ENCODE data around the gene NPEPL1.
A peak's percentile ranks its signal among the peaks of the same experiment; 100 is the strongest.

NPEPL1 gene

DNA sequence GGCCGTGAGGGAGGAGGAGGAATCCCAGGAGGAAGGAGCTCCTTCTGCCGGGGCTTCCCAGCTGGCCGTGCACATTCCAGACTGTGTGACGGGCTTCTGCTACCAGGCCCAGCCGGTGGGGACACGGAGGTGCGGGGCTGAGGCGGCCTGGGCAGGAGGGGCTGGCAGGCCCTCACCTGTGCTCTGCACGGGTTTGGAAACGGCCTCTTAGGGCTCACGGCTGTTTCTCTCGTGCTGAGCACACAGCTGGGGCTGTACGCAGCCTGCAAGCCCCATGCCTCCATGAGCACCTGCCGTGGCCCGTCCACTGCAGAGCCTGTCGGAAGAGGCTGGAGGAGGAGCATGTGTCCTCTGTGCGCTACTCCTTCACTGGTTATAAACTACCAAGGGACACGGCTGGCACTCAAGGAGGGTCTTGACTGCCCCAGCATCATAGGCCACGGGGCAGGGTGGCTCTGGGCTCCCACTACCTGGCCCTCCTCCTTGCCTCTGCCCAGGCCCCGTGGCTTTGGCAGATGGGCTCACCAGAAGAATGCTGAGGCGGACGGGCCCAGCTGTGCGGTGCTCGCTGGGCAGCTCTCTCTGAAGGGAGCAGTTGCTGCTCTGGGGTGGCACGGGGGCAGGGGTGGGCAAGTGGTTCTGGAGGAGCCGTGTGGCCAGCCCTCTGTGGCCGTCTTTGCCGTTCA lies 15.8 kb downstream of the NPEPL1 start:
- DNase-seq (ENCODE audit: insufficient read length, low spot score) = no peak
- FAIRE-seq = no peak
- TF ChIP-seq, protein P1, sequence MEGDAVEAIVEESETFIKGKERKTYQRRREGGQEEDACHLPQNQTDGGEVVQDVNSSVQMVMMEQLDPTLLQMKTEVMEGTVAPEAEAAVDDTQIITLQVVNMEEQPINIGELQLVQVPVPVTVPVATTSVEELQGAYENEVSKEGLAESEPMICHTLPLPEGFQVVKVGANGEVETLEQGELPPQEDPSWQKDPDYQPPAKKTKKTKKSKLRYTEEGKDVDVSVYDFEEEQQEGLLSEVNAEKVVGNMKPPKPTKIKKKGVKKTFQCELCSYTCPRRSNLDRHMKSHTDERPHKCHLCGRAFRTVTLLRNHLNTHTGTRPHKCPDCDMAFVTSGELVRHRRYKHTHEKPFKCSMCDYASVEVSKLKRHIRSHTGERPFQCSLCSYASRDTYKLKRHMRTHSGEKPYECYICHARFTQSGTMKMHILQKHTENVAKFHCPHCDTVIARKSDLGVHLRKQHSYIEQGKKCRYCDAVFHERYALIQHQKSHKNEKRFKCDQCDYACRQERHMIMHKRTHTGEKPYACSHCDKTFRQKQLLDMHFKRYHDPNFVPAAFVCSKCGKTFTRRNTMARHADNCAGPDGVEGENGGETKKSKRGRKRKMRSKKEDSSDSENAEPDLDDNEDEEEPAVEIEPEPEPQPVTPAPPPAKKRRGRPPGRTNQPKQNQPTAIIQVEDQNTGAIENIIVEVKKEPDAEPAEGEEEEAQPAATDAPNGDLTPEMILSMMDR (IDR thresholded peaks at IDR 0.05; ENCODE audit: insufficient read depth, missing control alignments) = no peak

DNA sequence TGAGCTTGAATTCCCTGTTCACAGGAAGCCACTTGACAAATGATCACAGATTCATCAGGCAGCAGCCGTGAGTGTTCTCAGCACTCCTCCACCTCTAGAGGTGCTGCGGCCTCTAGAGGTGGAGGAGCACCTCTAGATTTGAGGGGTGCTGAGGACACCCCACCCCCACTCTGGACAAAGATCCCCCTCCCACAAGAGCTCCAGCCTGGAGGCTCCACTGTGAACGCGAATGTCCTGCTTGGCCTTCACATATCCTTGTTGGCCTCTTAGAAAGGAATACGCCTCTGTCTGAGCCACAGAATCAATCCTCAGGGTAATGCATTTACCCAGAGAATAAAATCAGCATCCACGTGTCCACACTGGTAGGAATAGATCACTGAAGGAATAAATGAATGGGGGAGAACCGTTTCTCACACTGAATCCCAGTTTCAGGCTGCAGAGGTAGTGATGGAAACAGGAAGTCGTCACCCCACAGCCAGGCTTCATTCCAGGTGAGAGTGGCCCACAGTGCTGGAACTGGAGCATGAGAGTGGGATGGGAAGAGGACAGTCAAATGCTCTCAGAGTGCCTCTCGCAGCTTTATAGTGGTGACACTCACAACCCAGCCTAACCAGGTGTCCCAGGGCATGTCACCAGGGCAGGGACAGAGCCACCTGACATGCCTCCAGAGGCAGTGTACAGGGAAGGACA lies 16.6 kb downstream of the NPEPL1 start:
- FAIRE-seq (no peak), DNase-seq (ENCODE audit: insufficient read length, low spot score) (peak; percentile 6)
- TF ChIP-seq, protein P1 (IDR thresholded peaks at IDR 0.05; ENCODE audit: insufficient read depth, missing control alignments) = no peak

DNA sequence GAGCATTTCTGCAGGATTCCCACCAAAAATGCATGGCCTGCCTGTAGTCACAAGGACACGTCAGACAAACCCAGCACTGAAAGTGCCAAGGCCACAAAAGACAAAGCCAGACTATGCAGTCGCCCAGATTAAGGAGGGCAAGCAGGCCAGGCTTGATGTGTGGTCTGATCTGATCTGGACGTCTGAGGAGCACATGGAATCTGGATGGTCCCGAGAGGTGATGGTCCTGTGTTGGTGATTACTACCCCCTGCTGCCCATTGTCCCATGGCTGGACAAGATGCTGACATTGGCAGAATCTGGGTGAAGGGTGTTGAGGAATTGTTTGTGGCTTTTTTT lies 17.1 kb downstream of the NPEPL1 start:
- no peak for FAIRE-seq
- TF ChIP-seq, protein P1 (IDR thresholded peaks at IDR 0.05; ENCODE audit: insufficient read depth, missing control alignments) = no peak
- DNase-seq (ENCODE audit: insufficient read length, low spot score) = peak; percentile 5

DNA sequence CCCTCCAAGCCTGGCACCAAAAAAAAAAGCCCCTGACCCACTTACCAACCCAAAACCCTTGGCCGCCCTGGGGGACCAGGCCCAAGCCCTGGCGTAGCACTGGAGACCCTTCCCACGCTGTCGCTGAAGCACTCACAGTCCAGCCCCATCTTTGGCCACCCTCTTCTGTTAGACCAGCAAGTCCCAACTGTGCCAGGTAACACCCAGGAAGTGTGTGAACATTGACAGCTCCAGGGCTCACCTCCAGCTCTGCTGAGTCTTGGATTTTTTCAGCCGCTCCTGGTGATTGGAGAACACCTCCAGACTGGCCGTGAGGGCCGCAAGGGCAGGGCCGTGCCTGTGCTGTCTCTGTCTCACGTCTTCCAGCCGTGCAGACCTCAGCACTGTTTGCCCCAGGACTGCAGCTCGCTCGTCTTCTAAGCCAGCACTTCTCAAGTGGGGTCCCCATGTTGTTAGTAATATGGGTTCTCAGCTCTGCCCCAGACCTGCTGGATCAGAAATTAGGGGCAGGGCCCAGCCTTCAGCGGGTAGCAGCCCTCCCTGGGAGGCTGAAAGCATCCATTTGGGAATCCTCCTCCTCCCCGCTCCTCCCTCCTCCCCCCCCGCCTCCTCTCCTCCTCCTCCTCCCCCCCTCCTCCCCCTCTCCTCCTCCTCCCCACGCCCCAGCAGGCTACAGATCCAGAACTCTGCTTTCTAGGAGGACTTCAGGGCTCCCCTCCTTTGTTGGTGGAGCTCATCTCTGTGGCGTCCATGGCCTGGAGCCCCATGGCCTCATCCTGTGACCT lies 18.1 kb downstream of the NPEPL1 start:
- FAIRE-seq = no peak
- no peak for DNase-seq (ENCODE audit: insufficient read length, low spot score)
- TF ChIP-seq, protein P1 (IDR thresholded peaks at IDR 0.05; ENCODE audit: insufficient read depth, missing control alignments) = no peak

DNA sequence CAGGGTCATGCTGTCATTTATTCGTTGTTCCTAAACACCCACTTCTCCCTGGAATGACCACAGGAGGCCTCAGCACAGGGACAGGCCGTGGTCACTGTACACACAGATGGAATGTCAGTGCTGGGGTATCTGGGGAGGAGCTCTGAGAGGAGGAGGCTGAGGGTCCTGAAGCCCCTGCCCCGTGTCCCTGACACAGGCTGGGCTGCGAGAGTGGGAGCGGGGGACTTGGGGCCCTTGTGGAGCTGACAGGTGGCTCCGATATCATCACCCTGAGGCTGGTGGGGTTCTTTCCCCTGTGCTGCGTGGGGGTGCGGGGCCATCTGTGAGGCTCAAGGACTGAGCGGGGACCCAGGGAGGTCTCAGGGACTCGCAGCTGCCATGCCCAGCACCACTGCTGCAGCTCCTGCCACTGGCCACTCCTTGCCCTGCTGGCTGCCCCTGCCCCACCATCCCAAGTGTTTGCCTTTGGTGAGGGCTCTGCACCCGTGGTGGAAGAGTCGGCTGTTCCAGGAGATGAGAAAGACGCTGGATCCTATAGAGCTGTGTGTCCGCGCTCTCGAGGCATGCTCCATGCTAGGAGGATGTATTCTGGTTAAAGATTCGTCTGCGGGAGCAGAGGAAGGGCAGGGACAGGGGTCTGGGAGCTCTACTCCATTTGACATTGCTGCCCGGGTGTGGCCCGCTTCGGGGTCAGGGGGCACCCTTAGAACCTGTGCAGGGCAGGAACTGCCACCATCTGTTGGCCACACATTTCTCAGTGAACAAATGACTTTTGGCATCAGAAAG lies 18.9 kb downstream of the NPEPL1 start:
- TF ChIP-seq, protein P1 (IDR thresholded peaks at IDR 0.05; ENCODE audit: insufficient read depth, missing control alignments) = no peak
- no peak for FAIRE-seq
- peak; percentile 5 for DNase-seq (ENCODE audit: insufficient read length, low spot score)

DNA sequence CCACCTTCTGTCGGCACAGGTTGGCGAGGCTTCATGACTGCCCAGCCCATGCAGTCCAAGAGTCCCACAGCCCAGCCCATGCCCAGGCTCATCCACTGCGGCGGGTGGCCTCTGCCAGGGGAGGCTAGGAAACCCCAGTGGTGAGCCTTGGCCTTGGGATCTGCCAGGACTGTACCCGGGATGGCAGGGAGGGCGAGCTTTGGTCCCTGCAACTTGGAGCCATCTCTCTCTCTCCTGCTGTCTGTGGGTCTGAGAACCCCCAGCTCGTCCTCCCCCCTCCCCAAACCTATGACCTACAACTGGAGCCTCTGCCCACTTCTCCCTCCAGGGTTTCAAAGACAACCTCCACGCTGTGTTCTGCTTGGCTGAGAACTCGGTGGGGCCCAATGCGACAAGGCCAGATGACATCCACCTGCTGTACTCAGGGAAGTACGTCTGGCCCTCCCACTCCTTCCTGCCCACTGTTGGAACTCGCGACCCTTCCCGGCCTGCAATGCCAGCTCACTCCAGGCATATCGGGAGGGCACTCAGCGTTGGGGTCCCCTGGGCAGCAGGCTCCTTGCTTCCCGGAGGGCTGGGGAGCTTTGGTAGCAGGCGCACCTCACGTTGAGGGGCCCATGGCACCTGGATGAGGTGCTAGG lies 19.7 kb downstream of the NPEPL1 start:
- FAIRE-seq (no peak), DNase-seq (ENCODE audit: insufficient read length, low spot score) (no peak)
- TF ChIP-seq, protein P1 (IDR thresholded peaks at IDR 0.05; ENCODE audit: insufficient read depth, missing control alignments) = no peak

Measured in D721Med (cell line).